ENCODE data around the gene DDX23.

DNA sequence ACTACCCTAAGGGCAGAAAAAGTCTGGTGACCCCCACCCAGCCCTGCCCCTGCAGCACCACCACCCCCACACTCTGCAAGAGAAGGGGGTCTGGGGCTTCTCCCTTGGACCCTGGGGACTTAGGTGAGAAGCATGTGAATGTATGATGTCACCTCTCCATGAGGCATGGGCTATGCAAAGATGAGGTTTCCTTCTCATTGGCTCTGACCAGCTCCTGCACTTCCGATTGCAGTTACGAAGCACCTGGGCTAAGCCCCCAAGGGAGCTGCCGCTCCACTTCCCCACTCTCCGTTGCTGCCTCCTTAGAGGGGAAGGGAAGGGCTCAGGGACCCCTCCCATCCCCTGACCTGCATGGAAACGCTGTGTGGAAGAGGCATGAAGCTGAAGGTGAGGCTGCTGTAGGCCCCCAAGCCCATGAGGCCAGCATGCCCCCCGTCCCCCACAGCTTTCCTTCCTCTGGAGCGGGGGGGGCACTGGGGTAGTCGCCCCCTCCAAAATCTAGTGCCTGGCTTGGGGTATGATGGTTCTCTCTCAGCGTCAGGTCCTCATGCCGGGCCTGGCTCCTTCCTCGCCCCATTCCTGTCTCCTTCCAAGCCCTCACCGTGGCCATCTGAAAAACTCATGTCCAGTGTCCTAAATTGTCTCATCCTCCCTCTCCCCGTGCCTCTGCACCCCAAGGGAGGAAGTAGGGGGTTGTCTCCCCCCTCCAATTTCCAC, 5.5 kb upstream of the DDX23 start:
- no peak for TF ChIP-seq POLR2A (IDR thresholded peaks at IDR 0.05)
- TF ChIP-seq, protein P1, sequence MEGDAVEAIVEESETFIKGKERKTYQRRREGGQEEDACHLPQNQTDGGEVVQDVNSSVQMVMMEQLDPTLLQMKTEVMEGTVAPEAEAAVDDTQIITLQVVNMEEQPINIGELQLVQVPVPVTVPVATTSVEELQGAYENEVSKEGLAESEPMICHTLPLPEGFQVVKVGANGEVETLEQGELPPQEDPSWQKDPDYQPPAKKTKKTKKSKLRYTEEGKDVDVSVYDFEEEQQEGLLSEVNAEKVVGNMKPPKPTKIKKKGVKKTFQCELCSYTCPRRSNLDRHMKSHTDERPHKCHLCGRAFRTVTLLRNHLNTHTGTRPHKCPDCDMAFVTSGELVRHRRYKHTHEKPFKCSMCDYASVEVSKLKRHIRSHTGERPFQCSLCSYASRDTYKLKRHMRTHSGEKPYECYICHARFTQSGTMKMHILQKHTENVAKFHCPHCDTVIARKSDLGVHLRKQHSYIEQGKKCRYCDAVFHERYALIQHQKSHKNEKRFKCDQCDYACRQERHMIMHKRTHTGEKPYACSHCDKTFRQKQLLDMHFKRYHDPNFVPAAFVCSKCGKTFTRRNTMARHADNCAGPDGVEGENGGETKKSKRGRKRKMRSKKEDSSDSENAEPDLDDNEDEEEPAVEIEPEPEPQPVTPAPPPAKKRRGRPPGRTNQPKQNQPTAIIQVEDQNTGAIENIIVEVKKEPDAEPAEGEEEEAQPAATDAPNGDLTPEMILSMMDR (IDR thresholded peaks at IDR 0.05), result no peak
